Measurements from ENCODE around the gene CCDC12.

Gene CCDC12

DNA sequence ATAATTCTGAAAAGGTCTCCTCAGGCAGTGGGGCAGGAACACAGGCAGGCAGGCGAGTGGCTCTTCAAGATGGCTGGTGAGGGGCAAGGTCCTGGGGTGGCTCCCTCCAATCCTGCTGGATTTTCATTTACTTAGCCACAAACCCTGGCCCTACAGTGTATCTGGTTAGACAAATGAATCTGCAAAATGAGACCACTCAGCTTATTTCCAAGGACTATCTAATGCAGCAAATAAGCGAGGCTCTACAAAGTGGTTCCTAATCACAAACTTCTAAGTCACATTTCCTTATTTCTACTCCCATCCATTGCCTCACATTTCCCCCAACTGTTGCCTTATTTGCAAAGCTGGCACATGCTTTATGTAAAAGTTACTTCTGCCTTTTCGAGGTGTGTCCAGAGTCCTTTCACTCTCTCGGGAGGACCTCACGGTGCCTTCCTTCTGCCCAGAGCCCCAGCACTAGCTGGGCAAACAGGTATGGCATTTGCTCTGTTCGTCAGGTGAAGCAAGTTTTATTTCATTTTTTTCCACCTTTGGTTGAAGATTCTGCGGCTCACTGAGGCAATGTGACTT, 40.5 kb downstream of the CCDC12 start:
- no peak for DNase-seq (ENCODE audit: low read depth)

DNA sequence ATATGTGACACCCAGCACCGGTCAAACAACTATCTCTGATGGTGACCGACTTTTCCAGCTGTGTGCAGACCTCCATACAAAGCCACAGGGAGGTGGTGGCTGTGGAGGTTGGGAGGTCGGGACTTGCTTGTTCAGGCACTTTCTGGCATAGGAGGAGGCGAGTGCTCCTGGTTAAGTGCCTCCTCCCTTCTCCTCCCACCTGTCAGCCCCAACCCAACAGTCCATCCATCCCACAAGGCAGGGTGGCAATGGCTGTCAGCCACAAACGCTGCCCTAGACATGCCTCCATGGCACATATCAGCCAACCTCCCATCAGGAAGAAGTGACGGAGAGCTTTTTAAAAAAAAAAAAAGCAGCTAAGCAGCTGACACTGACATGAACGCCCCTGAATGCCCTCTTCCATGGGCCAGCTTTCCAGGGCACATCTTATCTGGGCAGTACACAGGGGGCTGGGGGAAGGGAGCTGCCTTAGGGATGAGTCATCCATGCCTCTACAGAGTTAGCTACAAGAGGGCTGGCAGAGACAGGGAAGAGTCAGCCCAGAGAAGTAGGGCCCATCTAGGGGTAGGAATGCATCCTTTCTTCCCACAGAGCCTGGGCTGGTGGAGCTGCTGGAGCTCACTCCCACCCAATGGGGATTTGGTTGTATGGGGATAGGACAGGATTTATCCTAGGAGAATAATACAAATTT, 41.2 kb downstream of the CCDC12 start:
- DNase-seq (ENCODE audit: low read depth), result peak; percentile 99

DNA sequence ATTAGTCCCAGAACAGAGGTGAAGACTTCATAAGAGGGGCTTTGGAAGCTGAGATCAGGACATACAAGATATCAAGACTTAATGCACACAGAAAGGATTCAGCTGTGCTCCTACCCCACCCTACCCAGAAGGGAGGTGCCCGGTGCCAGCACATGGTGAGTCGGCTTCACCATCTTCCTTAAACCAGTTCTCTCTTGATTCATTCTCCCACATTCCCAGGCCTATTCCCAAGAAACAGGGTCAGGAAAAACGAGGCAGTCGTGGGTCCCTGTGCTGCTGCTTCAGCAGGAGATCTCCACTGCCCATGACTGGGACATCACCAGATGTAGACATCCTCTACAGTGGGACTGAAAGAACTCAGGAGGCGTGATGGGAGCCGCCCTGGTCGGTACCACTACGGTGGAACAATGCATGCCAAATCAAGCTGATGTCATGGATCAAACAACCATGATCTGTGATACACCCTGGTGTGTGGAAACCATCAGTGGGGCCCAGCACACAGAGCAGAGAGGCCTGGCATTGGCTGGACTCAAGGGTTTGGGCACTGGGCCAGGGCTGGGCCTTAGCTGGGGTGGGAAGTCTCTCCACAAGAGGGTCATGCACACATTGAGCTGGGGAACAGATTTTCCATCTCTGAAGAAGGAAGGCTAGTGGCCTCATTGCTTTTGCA, 41.9 kb downstream of the CCDC12 start:
- peak; percentile 78 for DNase-seq (ENCODE audit: low read depth)

DNA sequence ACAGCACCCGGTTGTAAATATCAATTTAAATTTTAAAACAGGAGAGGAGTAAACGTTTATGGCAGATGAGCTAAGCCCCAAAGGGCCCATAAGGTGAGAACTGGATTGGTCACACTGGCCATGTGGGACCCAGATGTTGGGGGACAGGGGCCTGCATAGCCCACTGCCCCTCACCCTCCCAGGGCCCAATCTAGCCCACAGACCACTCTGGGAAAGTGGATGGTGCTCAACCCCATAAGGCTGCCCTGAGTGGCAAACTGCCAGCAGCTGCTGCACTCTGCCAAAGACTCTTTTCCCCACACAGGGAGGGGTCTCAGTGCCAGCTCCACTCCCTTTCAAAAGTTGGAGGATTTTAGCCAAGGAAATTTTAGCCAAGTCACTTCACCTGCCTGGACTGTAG, 42.5 kb downstream of the CCDC12 start:
- DNase-seq (ENCODE audit: low read depth), result no peak

DNA sequence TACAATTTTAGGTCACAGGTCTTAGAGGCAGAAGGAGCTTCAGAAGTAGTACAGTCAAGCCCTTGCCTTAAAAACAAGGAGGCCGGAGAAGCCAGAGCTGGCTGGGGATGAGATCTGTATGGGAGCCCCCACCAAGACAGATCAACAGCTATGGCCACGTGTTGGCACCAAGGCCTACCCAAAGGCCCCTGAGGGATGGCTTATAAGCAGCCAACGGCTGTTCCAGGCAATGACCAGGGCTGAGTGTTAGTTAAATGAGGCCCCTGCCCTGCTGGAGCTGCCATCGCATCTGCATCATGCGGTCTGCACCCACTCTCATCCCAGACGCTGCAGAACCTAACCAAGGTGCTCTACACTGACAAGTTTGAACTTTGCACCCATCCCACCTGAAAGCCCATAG, 43.3 kb downstream of the CCDC12 start:
- DNase-seq (ENCODE audit: low read depth), result no peak

DNA sequence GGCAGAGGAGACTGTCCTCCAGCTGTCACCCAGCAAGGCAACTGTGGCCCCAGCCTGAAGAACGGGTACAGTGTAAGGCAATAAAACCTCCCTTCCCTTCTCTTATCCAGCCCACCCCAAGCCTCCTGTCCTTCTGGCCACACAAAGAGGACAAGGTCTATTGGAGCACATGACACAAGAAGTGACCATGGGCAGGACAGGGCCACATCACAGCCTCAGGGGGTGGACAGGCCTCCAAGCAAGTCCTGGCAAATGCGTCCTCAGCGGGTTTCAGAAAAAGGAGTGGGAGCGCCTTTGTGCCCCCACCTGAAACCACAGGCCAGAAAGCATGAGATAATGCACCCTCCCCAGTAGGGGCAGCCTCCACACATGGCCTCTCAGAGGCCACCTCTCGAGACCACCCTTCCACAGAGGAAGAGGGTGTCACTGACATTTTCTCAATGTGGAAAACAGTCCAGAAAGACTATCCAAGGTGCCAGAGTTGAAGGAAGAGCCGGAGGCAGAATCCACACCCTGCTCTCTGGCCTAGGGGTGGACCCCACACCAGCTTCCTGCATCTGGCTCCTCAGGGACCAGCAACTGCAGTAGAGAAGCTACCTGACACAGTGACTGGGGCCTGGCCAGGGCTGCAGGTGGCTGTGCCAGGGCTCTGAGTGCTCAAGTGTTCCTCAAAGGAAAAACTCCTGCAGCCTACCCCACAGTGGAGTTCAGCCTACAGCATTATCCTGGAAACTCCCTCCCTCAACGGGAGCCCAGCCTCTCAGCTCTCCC, 43.9 kb downstream of the CCDC12 start:
- DNase-seq (ENCODE audit: low read depth), result no peak

DNA sequence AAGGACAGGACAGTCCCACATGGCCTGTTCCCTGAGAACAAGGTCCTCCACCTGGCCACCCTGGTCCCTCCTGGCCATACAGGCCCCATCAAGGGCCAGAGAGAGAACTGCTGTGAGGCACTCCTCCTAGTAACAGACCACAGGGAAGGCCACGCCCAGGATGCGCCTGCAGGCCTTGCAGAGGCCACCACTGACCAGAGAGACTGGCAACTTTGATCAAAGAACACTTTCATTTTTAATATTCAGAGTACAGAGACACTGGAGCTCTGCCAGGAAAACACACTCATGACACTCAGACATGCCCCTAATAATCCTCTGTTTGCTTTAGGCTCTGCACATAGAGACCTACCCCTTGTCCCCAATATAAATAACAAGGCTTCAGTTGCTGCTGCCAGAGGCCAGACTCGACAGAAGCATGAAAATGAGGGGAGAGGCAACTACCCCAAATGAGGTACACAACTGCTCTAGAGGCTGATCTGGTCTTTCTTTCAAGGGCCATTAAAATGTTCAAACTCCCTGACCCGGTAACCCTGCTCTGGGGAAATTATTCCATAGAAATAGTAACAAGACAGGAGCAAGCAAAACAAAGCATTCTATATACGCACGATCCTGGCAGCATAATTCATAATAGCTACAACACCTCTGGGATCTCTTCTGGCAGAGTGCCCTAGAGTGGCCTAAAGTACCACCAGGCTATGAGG, 44.8 kb downstream of the CCDC12 start:
- DNase-seq (ENCODE audit: low read depth), result no peak

DNA sequence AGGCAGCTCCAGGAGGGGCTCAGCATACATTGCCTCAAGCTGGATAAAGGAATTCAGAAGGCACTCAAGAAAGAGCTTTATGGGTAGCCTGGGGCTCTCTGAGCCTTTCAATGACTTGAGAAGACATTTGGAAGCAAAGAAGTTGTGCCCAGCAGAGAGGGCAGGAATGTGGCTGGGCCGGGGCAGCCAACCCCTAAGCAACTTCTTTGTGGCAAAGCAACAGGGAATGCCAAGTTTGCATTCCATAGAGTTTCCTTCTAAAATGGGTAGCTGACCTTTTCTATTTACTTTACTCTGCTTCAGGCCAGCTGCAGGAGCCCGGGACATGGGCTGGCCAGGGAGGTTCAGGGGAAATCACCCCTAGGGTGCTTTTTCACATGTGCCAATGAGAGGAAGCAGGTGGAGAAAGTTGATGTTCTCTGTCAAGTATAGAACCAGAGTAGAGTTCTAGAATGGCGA, 45.6 kb downstream of the CCDC12 start:
- DNase-seq (ENCODE audit: low read depth), result no peak

DNA sequence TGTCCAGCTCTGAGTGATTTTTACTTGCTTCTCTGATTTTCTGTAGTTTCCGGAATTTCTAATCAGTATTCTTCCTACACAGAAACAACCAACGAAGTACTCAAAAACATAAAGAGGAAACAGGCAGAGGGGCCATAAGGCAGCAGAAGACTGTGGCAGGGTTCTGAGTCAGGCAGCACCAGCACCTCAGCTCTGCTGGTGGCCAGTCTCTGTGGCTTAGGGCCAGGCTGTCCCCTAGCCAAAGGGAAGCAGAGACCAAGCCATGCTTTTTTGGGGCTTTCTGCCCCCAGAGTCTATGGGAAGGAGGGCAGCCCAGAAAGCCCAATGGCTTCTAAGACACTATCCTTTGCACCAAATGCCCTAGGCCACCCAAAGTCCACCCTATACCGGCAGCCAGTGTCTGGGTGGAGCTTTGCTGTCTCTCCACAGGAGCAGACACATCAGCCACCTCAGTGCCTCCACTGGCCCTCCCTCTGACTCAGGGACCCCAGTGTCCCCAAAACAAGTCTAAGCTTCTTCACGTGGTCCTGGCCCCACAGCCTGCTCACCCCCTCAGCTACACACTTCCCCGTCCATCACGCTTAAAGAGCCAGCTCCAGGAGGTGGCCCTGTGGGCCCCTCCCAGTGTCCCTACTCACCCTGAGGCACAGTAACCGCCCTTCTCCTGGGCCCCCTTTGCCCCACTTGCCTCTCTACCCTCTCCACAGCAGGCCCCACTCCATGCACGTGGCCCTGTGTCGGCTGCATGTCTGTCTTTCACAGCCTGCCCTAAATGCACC, 46.2 kb downstream of the CCDC12 start:
- DNase-seq (ENCODE audit: low read depth), result no peak

DNA sequence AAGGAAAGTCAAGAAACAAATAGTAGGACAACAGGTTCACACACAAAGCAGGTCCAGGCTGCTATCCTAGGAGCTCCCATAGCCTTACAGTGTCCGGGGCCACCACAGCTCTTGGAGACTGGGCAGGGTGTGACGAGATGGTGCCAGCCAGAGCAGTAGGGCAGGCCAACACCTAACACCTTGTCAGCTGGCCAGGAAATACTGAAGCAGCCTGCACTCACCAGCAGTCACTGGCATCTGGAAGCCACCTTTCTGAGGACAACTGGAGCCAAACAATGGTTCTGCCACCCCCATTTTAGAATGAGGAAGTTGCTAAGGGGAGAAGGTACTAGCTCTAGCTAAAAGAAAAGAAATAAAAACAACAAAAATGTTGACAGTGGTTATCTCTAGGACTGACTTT, 47.2 kb downstream of the CCDC12 start:
- no peak for DNase-seq (ENCODE audit: low read depth)

DNA sequence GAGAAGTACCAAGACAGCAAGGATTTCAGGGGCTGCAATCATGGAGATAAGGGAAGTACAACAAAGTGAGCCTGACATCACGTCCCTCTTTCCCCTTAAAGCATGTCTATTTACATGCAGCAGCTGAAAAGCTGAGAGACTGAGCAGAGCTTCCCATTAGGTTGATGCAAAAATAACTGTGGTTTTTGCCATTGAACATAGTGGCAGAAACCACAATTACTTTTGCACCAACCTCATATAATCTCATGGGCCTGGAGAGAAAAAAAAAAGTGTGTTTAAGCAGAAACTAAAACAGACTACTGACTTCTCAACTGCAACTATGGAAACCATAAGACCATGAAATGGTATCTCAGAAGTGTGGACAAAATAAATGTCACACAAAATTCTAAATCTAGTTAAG, 48.3 kb downstream of the CCDC12 start:
- DNase-seq (ENCODE audit: low read depth), result no peak

DNA sequence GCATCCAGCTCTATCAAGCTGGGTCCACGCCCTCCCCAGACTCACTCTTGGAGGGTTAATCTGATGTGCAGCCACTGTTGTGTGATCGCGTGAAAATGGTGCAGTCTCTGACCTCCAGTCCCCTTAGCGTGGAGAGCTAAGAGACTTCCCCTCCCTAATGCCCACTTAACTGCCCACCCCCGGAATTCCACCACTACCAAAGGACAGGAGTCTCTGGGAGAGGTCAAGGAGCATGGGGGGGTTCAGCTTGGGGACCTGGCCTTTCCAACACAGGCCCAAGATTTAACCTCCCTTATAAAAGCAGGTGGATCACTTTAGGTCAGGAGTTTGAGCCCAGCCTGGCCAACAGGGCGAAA, 48.8 kb downstream of the CCDC12 start:
- no peak for DNase-seq (ENCODE audit: low read depth)

DNA sequence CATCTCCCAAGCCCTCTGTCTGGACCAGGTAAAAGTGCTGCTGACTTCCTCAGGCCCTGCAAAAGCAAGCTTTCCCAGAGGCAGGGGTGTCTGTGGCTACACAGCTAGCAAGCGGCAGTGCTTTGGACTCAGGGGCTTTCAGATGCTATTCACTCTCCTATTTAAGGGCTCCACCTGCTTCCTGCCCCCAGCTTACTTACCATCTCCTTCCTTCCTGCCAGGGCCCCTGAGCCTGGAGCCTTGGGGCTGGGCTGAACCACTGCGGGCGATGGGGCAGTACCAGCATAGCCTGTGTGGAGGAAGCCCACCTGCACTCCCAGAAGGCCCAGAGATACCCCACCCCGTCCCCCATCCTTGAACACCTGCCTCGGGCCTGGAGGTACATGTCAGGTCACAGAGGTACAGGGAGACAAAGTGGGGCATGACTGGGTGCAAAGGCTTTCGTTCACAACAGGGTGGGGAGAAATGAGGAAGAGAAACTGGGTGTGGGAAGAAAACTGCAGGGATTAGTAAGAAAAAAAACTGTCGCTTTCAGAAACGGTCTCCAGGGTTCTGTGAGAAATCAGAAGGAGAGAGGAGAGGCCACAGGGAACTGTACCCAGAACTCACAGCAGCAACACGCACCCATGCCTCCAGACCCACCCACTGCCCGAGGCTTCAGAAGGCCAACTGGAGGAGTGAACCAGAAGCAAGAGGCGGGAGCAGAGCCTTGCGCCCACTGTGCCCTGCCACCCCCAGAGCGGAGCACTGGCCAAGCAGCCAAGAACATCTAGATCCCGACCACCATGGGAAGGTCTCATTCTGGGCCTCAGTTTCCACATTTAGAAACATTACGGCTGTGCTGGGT, 49.5 kb downstream of the CCDC12 start:
- DNase-seq (ENCODE audit: low read depth), result no peak

DNA sequence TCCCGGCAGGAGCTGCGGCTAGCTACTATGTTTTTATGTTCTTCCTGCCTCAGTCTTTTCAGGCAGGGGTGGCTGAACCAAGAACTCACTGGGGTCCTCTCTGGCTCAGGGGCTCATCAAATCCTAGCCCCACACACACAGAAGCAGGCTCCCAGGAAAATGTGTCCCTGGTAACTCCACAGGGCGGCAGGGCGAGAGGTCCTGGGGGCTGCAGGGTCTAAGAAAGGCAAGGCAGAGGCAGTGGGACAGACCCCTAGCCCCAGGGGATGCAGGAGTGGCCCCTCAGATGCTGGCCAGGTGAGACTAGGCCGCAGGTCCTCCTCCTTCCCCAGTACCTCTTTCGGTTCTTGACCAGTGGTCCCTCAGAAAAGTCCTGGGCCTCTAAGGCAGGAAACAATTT, 50.1 kb downstream of the CCDC12 start:
- no peak for DNase-seq (ENCODE audit: low read depth)

DNA sequence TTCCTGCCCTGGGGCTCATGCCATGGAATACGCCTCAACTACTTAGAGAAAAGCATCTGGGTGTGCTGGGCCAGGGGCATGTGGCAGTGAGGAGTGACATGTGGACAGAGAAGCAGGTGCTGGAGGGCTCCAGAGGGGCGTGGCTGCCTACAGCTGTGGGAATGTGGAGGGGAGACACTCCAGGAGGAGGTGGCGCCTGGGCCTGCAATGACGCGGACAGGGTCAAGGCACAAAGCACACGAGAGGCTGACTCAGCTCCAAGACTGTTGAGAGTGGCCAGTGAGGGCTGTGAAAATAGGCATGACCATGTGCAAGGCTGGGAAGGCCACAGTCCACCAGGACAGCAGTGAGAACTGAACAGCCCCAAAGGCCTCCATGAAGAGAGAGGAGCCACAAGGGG, 50.5 kb downstream of the CCDC12 start:
- DNase-seq (ENCODE audit: low read depth), result no peak

DNA sequence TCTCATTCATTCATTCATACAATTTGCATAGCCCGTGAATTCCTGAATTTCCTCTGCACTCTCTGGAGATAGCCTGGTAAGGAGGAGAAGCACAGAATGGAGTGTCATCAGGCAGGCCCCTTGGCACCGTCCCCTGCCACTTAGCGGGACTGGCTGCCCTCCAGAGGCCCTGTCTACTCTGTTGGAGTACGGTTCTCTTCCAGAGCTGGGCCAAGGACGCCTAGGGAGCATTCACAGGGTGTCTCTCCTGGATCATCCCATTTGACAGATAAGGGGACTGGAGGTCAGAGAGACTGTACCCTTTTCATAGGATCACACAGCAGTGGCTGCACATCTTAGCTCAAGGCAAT, 51.0 kb downstream of the CCDC12 start:
- DNase-seq (ENCODE audit: low read depth), result no peak

DNA sequence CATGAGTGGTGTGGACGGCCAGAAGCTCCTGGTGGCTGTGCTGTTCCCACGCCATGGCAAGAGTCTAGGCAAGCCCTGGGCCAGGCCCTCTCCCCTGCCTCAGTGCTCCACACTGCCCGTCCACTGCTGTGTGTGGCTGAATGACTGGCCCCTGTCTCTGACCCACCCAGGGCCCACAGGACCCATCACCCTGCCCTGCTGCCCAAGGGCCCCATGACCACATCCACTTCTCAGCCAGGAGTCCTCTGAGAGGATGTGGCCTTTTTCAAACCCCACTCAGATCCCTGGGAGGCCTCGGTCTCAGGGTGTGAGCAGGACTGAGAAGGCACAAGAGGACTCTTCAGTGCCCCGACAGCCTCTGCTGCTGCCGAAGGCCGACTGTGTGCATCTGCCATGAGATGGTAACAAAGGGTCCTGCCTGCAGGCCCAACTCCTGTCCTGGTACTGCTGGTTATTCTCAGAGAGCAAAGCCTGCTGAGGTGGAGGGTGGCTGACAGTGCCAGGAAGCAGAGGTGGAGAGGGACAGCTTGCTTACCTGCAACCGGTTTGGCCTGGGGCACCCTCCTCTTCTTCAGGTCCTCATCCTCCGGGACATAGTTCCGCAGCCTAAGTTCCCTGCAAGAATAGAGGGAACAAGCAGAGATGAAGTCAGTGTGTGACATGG, 51.5 kb downstream of the CCDC12 start:
- DNase-seq (ENCODE audit: low read depth), result no peak

DNA sequence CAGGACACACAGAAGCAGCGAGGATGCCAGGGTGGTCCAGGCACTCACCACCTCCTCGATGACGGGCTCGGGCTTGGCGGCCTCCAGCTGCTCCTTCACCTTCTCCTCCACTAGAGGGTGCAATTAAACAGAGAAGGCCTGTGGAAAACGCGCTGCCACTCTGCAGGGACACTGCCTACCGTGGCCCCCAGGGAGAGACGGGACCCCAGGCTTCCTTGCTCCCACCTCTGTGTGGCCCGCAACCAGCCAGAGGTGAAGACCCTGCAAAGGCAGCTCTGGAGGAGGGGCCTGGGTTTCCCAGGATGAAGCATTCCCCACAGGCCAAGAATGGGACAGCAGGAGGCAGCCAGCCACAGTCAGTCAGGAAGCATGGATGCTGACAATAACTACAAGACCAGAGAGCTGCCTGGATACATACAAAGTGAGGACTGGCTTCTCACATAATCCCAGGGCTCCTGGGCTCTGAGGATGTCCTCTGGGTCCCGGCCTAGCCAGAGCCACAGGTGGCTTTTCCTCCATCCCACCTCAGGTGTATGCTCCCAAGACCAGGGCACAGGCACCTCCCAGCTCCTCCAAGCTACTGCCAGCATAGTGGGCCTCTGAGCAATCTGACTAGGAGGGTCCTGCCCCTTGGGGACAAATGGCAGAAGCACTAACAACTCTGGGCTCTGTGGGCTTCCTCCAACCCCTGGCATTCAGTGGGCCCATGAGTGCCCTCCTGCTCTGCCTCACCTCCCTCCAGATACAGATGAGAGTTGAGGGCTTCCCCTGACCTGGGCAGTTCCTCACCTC, 52.8 kb downstream of the CCDC12 start:
- DNase-seq (ENCODE audit: low read depth), result no peak

DNA sequence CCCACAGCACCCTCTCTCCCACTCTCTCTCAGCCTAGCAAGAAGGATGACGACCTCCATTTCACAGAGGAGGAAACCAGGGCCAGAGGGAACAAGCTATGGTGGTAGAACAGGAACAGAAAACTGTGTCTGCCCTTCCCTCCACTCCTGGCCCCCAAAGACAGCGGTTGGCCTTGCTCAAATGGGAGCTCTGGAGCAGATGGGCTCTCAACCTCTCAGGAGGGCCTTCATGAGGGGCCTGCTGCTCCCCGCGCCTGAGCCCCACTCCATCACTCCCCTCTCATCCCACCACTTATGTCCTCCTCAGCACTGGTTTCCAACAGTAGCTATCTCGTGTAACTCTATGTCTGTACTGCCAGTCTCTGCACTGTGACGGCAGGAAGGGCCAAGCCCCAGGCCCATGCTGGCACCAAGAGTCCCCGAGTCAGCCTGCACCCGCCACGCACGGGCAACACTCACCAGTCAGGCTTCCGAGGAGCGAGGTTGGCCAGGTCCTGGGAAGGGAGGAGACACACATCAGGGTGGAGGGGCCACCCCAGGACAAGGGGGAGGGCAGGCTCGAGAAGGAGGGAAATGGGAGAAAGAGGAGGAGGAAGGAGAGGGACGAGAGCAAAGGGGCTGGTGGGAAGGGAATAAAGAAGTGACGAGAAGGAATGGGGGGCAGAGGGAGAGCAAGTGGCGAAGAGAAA, 53.5 kb downstream of the CCDC12 start:
- DNase-seq (ENCODE audit: low read depth), result no peak

Data from HS-27A (cell line).